Stimulated activated CD8-positive, alpha-beta memory T cell treated with anti-CD3 and anti-CD28 coated beads, Interleukin-12 subunit alpha, Interleukin-12 subunit beta, amount 100 ng/mL, for 24 hours (primary cell): Measurements from ENCODE around the gene DNMT3B.
"Not testable (repeated sequence)": the region's sequence is repeated elsewhere in the genome, so short reads cannot be mapped to it uniquely, and the experiment has no call there.

Experiments
- DNase-seq: peaks from one replicate; pipeline ENCODE4 v3.0.0-alpha.2; 2020; ENCODE audit errors: extremely low read depth

The DNMT3B gene

DNA sequence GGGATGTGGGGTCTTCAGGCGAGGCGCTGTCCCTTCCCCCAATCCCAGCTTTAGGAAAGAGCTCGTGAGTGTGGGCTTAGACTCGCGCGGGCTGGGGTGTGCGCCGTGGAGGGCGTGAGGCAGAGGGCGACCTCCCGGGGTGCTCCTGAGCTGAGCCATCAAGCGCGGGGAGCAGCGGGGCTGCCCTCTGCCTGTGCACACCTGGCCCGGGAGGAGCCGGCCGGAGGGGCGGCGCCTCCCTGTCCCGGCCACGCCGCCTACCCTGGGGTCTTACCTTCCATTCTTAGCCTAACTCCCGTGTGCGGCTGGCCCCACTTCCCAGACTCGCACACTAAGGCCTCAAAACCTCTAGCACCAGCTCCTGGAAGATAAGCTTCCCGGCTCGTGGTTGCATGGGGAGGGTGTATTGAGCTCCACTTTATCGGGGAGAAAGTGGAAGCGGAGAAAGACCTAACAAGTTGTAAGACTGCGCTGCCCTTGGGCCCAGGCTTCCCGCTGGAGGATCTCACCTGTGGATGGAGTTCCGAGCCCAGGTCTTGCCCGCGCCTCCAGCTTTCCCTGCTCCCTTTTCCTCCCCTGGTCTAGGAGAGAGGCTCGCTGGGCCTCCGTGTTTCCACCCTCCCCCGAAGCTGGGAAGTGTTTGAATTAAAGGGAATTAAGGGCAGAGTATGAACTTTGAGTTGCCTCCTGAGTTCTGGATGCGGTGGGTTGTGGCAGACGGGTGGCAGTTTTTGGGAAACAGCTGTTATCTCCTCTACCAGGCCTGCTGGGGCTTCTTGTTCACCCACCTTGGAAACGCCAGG, 1.2 kb downstream of the DNMT3B start:
- DNase-seq, result no peak

DNA sequence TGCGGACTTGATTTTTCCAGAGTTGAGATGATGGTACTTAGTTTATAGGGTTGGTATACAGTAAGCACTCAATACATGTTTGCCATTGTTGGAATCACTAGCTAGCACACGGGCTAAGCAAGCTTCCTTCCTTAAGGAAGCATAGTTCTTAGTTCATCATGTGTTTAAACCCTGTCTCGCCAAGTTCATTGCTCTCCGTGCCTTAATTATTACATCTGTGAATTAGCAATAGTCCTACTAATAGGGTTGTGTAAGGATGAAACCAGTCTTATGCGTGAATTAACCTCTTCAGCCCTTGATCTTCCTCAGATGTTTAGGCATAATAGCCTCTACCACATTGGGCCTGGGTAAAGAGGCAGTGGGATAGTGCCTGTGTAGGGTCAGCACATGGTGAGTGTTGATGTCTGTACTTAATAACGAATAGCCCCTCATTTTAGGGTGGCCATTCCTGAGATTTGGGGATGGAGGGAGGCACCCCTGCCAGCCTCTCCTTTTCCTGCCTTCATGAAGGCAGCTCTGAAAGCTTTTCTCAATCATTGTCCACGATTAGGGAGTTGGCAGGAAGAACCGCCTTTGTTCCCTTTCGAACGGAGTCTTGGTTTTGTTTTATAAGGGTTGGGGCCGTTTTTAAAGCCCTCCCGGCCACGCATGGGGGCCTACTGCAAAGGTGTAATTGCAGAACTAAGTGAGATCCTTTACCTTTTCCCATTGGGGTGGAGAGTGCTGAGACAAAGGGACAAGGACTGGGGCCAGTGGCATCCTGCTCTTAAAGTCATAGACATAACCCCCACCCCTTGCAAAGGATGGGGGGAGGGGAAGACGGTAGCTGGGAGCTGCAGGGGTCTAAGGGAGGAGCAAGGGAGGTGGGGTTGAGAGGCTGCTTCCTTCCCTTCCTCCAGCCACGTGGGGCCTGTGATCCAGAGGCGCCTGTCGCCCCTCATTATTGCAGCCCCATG, 2.1 kb downstream of the DNMT3B start:
- DNase-seq, result no peak

DNA sequence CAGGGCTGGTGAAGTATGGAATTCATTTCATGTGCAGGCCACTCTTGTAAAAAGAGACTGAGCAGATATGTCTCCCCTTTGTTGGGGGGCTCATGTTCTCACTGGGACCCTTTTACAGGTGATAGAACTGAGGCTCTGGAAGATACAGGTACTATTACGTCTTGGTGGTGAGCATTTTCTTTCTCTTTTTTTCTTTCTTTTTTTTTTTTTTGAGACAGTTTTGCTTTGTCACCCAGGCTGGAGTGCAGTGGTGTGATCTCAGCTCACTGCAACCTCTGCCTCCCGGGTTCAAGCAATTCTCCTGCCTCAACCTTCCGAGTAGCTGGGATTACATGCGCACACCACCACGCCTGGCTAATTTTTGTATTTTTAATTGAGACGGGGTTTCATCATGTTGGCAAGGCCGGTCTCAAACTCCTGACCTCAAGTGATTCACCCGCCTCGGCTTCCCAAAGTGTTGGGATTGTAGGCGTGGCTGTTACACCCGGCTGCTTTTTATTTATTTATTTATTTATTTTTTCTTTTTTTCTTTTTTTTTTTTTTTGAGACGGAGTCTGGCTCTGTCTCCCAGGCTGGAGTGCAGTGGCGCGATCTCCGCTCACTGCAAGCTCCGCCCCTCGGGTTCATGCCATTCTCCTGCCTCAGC, 3.2 kb downstream of the DNMT3B start:
- DNase-seq, result not testable (repeated sequence)

DNA sequence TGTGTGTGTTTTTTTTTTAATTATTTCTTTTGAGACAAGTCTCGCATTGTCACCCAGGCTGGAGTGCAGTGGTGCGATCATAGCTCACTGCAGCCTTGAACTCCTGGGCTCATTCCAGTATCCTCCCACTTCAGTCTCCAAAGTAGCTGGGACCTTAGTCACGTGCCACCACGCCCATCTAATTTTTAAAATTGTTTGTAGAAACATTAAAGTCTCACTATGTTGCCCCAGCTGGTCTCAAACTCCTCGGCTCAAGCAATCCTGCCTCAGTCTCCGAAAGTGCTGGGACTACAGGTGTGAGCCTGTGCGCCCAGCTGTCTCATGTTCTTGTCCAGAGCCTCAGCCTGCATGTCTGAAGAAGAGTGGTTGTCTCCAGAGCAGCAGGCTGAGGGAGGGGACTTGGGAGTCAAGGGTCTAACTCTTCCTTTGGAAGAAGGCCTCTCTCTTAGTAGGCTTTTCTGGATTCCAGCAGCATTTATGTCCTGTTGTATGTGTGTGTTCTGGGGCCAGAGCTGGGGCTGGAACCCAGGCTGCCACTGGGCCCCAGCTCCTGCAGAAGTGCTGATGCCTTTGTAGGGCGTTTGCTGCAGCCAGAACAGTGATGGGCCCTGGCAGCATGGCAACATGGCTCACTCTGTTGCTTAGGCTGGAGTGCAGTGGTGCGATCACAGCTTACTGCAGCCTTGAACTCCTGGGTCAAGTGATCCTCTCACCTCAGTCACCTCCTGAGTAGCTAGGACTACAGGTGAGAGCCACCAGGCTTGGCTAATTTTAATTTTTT, 5.4 kb downstream of the DNMT3B start:
- DNase-seq, result no peak

DNA sequence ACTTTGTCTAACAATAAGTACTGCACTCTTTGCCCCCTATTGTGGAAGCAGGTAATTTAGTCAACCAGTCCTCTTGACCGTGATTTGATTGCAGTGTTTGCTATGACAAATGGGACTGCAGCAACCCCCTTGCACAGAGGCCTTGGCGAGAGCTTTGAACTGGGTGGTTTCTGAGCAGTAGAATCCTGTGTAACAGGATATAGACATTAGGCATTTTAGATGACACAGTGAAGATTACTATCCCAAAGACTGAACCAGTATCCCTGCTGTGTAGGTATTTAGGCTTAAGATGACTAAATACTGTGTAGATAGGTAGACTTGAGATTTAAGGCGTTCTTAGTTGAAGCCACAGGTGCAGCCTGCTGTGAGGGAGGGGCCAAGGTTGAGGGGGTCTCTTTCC, 9.9 kb downstream of the DNMT3B start:
- DNase-seq, result no peak

DNA sequence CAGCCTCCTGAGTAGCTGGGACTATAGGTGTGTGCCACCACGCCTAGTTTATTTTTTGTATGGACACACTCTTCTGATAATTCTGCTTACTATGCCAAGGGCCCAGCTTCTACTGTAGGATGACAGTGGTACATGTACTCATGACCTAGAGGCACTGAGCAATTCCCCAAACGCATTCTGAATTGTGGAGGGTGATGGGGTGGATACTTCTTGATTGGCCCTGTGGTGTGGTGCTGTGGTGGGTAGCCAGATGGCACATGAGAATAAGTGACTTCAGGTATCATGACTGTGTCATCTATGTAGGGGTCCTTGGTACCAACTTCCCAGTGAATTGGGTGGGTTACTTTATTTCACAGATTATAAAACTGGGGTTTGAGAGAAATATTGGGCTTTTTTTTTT, 11.0 kb downstream of the DNMT3B start:
- no peak for DNase-seq

DNA sequence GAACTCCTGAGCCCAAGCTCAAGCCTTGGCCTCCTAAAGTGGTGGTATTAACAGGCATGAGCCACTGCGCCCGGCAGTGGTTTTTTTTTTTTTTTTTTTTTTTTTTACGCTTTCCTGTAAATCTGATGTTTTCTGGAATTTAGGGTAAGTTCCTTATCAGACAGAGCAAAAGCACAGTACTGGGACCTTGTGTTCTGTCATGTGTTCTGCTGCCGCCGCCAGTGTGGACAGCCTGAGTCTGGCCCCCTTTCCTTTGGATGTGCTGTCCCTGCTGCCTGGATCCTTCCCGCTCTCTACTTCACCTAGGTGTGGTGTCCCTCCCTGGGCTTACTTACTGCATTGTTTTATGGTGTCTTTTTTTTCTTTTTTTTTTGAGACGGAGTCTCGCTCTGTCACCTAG, 11.7 kb downstream of the DNMT3B start:
- DNase-seq, result no peak

DNA sequence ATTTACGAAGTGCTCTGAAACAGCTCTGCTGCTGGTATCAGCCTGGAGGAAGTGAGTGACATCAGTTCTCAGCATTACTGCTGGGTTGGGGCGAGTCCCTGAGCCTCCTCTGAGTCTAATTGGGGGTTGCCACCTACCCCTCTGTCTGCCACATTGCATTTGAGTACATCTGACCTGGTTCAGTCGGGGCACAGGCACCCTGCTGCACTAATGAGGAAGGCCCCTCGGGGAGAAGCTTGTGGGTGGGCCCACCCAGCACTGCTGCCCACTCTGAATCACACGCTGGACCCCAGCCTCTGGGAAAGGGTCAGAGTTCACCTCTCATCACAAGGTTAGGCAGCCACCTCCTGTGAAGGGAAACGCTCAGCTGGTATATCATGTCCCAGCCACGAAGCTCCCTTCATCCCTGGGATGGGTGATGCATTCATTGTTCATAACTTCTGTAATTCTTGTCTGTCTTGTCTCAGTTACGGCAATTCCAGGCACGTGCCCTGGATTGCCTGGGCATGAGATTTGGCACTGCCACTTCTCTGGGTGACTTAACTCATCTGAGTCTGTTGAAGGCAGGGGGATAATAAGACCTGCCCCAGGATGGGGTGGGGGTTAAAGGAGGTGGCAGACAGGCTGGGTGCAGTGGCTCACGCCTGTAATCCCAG, 13.3 kb downstream of the DNMT3B start:
- no peak for DNase-seq

DNA sequence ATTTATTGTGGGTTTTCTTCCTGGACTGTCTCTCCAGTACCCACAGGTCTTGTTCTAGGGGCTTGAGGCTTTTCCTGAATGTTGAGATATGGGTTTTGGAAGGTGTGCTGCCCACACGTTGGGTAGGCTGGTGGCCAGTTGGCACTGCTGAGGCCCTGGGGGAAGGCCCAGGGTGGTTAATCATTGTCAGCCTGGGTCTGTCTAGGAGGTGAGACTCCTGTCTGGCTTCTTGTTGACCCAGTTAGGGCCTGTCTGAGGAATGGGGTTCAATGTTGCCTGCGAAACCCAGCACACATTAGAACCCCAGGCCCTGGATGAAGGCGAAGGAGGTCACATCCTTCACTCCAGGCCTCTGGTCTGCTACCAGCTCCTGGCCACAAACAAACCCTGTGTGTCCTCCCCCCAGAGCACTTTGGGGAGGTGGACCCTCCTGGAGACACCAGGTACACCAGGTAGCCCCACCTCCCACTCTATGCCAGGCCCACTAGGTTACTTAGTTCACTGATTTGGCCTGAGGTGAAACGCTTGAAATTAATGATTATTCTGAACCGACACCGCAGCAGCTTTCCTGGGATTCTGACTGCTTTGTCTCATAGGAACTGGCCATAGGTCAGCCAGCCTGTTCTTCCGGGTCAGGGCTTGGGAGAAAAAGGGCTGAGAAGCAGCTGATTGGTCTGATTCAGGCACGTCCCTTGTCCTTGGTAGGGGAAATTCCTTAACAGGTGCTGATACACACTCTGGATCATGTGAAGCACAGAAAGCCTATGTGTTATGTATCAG, 15.2 kb downstream of the DNMT3B start:
- no peak for DNase-seq

DNA sequence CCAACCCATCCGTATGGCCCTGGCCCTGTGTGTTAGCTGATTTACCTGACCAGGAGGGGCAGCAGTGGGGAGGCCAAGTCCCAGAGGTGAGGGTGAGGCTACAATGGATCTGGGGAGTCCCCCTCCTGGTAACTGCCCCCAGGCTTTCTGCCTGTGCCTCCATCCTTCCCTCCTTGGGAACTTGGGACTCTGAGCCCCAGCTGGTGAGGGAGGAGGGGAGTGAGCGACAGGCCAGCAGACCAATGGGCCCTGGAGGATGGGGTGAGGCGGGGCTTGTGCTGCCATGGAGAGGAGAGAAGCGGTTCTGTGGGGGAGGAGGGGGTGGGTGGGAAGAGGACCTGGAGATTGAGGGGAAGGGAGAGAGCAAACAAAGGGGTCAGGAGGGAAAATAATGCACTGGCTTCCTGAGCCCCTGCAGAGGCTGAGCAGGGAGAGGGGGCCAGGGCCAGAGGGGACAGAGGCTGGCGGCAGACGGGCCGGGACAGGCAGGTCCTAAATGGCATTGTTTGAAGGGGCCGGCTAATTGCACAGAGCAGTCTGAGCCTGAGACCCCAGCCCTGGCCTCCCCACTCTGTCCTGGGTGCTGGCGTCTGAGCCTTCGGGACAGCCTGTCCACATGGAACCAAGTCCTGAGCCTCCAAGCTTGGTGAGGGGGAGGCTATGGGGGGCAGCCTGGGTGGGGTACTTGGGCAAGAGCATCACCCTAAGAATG, 17.5 kb downstream of the DNMT3B start:
- no peak for DNase-seq

DNA sequence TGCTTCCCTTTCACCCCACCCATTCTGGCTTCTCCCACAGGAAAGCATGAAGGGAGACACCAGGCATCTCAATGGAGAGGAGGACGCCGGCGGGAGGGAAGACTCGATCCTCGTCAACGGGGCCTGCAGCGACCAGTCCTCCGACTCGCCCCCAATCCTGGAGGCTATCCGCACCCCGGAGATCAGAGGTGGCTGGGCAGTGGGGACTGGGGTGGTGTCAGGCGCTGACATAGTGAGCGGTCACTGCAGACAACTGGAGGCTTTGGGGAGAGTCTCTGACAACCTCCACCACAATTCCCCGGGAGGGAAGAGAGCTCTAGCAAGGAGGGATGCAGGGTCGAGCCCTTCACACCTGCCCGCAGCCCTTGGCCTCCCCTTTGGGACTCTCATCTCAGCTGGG, 18.1 kb downstream of the DNMT3B start:
- DNase-seq, result no peak

DNA sequence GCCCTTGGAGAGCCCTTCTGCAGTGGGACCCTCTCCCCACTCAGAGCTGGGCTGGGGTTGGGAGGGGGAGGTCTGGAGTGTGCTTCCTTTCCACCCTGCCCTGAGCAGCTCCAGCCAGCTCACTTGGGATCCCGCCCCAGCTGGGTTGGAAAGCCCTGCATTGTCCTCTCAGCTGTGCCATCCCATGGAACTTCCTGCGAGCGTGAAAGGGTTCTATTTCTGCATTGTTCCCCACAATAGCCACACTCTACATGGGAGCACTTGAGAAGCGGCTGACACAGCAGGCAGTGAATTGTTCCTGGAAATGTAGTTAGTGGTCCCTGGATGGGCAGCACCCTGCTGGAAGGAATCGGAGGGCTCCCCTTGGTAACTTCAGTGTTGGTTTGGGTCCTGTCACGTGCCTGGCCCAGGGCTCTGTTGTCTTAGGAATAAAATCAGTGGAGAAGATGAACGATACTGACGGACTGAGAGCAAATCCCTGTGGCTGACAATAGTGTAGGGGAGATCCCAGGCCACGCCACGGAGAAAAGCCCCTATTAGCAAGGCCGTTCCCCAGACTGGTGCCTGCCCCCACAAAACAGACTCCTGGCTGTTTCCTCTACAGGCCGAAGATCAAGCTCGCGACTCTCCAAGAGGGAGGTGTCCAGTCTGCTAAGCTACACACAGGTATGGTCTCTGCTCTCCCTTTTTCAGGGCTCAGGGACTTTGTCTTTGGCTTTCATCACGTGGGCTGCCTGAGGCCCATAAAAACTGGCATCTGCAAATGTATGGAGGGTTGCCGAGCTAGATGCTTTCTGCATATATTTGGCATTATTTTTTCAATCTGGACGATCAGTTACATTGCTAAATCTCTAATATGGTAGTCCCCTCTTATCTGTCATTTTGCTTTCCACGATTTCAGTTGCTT, 18.8 kb downstream of the DNMT3B start:
- DNase-seq, result no peak

DNA sequence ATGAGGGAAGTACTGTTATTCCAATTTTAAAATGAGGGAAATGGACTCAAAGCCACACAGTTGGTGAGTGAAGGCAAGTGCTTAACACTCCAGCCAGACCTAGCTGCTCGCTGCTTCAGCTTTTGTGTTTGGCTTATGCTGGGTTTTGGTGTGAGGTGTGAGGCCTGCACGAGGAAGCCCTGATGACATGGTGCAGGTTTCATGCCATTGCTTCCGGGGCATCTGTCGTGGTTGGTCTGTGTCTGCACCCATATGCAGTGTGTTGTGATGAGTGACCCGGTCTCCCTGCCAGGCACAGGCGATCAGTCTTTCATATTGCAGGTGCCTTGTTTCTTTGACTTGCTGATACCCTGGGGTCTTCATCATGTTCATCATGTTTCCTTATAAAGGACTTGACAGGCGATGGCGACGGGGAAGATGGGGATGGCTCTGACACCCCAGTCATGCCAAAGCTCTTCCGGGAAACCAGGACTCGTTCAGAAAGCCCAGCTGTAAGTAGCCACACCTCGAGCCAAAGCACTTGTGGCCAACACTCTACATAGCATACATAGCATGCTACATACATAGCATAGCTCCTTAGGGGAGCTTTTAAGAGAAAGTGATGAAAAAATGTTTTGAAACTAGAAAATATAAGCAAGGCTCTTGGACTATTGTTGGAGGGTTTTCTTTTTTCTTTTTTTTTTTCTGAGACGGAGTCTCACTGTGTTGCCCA, 22.3 kb downstream of the DNMT3B start:
- no peak for DNase-seq

DNA sequence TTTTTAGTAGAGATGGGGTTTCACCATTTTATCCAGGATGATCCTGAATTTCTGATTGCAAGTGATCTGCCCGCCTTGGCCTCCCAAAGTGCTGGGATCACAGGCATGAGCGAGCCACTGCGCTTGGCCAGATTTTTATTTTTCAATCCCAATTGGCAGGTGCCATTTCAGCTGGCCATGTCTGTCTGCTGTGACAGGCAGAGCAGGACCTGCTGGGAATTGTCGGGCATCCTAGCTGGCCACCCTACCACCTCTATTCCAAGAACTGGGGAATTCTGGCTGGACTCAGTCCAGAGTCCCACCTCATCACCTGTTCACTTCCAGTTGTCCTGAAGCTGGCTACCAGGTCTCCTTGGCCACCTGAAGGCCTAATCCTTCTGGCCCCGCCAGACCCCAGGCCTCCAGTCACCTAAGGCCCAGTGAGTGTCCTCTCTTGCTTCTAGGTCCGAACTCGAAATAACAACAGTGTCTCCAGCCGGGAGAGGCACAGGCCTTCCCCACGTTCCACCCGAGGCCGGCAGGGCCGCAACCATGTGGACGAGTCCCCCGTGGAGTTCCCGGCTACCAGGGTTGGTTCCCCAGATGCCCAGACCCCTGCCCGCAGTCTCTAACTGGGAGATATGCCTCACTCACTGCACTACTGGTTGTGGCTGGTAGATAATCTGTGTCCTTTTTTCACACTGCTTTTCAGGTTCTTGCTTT, 24.0 kb downstream of the DNMT3B start:
- no peak for DNase-seq

DNA sequence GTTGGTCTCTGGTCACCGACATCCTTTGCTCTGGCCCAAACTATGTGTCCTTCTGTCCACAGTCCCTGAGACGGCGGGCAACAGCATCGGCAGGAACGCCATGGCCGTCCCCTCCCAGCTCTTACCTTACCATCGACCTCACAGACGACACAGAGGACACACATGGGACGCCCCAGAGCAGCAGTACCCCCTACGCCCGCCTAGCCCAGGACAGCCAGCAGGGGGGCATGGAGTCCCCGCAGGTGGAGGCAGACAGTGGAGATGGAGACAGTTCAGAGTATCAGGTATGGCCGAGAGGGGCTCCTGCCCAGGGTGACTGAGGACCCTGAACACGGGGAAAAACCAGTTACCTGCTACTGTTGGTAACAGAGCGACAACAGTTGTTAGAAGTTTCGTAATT, 25.0 kb downstream of the DNMT3B start:
- no peak for DNase-seq

DNA sequence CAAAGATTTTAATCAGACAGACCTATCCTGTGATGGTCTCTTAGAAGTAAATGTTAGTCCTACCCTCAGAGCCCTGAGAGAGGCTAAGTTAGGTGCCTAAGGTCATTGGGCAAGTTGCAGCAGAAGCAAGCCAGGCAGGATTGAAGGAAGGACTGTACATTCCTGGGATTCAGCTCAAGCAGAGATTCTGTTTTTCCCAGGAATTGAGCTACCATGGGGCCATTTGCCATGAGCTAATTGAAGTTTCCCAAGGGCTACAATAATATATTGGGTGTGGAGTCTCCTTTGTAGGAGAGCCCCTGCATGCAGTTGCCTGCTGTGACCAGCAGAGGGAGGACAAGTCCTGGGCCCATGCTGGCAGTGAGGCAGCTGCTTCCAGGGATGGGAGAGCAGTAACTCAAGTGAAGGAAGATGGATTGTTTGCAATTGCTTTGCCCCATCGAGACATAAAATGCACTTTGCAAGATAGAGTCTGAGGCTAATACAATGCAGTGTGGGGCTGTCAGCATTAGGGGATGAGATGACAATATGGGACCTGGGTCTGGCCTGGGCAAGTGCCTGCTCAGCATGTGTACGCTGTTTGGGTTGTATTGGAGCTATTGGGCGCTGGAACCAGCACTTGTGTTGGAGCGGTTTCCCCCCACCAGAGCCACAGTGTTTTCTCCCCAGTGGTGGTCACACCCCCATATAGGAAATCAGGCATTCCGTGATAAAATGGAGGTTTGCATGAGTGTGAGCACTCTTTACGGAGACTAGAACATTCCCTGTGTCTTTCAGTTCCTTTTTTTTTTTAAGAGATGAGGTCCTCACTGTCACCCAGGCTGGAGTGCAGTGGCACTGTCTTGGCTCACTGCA, 27.9 kb downstream of the DNMT3B start:
- peak; percentile 19 for DNase-seq

DNA sequence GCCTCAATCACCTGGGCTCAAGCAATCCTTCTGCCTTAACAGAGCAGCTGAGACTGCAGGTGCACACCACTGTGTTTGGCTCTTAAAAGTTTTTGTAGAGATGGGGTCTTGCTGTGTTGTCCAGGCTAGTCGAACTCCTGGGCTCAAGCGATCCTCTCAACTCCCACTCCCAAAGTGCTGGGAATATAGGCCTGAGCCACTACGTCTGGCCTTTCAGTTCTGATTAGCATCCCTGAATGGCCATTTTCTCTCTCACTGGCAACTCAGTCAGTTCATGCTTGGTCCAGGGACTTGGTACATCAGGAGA, 28.5 kb downstream of the DNMT3B start:
- no peak for DNase-seq
